ENCODE measurements around the gene FAAH2.
A peak's percentile ranks its signal among the peaks of the same experiment; 100 is the strongest.

The FAAH2 gene, protein sequence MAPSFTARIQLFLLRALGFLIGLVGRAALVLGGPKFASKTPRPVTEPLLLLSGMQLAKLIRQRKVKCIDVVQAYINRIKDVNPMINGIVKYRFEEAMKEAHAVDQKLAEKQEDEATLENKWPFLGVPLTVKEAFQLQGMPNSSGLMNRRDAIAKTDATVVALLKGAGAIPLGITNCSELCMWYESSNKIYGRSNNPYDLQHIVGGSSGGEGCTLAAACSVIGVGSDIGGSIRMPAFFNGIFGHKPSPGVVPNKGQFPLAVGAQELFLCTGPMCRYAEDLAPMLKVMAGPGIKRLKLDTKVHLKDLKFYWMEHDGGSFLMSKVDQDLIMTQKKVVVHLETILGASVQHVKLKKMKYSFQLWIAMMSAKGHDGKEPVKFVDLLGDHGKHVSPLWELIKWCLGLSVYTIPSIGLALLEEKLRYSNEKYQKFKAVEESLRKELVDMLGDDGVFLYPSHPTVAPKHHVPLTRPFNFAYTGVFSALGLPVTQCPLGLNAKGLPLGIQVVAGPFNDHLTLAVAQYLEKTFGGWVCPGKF

DNA sequence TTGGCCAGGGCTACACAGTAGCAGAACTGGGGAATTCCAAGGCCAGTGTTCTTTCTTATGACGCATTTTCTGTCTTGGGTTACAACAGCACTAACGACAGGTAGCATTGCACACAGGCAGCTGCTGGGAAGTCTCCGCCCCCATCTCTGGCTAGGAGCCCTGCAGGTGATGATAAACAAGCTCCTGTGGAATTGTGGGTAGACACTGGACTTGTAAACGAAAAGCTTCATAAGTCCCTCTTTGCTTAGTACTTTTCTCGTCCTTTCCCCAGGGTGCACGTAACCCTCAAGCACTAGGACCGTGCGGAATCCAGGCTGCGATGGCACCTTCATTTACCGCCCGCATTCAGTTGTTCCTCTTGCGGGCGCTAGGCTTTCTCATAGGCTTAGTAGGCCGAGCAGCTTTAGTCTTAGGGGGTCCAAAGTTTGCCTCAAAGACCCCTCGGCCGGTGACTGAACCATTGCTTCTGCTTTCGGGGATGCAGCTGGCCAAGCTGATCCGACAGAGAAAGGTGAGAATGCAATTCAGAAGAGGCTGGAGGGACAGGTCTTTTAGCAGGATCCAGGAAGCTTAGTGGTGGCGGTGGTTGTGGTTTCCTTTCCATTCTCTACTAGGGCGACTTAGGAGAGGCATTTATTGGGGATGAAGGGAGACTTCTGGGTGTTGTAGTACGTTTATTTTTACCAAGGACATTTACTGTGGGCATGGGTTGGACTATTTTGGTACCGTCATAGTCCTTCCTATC is at the start of gene FAAH2:
Gene FAAH2 (plus strand): TSS at position 200 of the 745 bp plus-strand sequence. CDS start 120 bp downstream, at position 320.
- H3K4me3 ChIP-seq (ENCODE audit: low read length): peak within 1 kb of the TSS; percentile 33
- H3K9me3 ChIP-seq (ENCODE audit: control insufficient read depth, low read length): no peaks in the 10 kb centered on the region
- no peaks in the 10 kb centered on the region for H3K4me1 ChIP-seq (ENCODE audit: control insufficient read depth, insufficient read depth, low read length)
- H3K36me3 ChIP-seq (ENCODE audit: control insufficient read depth, insufficient read depth, low read length): no peaks in the 10 kb centered on the region
- H3K9ac ChIP-seq (ENCODE audit: low read length): peak within 1 kb of the TSS; percentile 72
- H3K27me3 ChIP-seq (ENCODE audit: control insufficient read depth, insufficient read depth, low read length): no peaks in the 10 kb centered on the region

DNA sequence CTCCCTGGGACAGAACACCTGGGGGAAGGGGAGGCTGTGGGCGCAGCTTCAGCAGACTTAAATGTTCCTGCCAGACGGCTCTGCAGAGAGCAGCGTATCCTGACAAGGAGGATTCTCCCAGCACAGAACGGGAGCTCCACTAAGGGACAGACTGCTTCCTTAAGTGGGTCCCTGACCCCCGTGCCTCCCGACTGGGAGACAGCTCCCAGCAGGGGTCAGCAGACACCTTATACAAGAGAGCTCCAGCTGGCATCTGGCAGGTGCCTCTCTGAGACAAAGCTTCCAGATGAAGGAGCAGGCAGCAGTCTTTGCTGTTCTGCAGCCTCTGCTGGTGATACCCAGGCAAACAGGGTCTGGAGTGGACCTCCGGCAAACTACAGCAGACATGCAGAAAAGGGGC is 44.5 kb upstream of the FAAH2 start:
- H3K9me3 ChIP-seq (ENCODE audit: control insufficient read depth, low read length): no peaks in the 10 kb centered on the region
- no peaks in the 10 kb centered on the region for H3K36me3 ChIP-seq (ENCODE audit: control insufficient read depth, insufficient read depth, low read length)
- no peak overlapping the region for H3K9ac ChIP-seq (ENCODE audit: low read length)
- H3K4me1 ChIP-seq (ENCODE audit: control insufficient read depth, insufficient read depth, low read length): no peaks in the 10 kb centered on the region
- H3K27me3 ChIP-seq (ENCODE audit: control insufficient read depth, insufficient read depth, low read length): no peaks in the 10 kb centered on the region
- H3K4me3 ChIP-seq (ENCODE audit: low read length): no peak overlapping the region

DNA sequence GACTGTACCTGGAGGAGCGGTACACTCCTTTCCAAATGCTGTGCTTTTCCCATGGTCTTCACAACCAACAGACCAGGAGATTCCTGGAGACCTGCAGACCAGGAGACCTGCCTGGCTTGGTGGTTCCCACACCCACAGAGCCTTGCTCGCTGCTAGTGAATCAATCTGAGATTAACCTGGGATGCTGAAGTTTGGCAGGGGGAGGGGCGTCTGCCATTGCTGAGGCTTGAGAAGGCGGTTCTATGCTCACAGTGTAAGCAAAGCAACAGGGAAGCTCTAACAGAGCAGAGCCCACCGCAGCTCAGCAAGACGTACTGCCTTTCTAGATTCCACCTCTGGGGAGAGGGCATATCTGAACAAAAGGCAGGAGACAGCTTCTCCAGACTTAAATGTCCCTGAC is 34.5 kb upstream of the FAAH2 start:
- Histone ChIP-seq H3K4me1 (ENCODE audit: control insufficient read depth, insufficient read depth, low read length) (no peaks in the 10 kb centered on the region), H3K4me3 (ENCODE audit: low read length) (no peak overlapping the region), H3K9ac (ENCODE audit: low read length) (no peak overlapping the region), H3K36me3 (ENCODE audit: control insufficient read depth, insufficient read depth, low read length) (no peaks in the 10 kb centered on the region), H3K27me3 (ENCODE audit: control insufficient read depth, insufficient read depth, low read length) (no peaks in the 10 kb centered on the region), H3K9me3 (ENCODE audit: control insufficient read depth, low read length) (no peaks in the 10 kb centered on the region)

DNA sequence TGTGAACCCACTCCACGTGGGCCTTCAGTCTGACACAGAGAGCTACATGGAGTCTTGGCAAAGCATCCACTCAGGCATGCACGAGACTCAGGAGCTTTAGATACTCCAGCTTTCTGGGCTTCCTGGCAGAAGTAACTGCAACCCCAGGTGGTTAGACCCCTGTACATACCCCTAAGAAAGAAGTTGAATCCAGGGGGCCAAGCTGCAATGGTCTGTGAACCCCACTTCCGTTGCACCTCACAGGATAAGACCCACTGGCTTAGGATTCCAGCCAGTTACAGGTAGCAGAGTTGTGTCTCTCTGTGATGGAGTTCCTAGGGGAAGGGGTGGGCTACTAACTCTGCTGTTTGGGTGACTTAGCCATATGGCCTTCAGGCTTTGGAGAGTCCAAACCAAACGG is 21.4 kb upstream of the FAAH2 start:
- Histone ChIP-seq H3K9me3 (ENCODE audit: control insufficient read depth, low read length) (no peaks in the 10 kb centered on the region), H3K4me1 (ENCODE audit: control insufficient read depth, insufficient read depth, low read length) (no peaks in the 10 kb centered on the region), H3K27me3 (ENCODE audit: control insufficient read depth, insufficient read depth, low read length) (no peaks in the 10 kb centered on the region), H3K9ac (ENCODE audit: low read length) (no peak overlapping the region), H3K36me3 (ENCODE audit: control insufficient read depth, insufficient read depth, low read length) (no peaks in the 10 kb centered on the region), H3K4me3 (ENCODE audit: low read length) (no peak overlapping the region)

DNA sequence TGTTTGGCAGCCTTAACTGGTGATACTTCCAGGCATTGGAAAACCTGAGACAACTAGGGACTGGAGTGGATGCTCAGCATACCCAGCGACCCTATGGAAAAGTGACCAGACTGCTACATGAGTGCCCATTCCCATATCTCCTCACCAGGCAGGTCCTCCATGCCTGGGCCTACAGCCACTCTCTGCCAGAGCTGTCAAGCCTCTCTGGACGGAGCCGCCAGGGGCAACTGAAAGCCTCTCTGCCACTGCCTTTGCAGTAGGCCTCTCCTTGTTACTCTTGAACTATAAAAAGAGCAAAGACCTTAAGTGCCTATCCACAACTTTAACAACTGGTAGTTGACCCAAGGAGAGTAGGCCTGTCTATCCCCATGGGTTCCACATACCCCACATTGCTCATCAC is 20.2 kb upstream of the FAAH2 start:
- Histone ChIP-seq H3K4me3 (ENCODE audit: low read length) (no peak overlapping the region), H3K4me1 (ENCODE audit: control insufficient read depth, insufficient read depth, low read length) (no peaks in the 10 kb centered on the region)

DNA sequence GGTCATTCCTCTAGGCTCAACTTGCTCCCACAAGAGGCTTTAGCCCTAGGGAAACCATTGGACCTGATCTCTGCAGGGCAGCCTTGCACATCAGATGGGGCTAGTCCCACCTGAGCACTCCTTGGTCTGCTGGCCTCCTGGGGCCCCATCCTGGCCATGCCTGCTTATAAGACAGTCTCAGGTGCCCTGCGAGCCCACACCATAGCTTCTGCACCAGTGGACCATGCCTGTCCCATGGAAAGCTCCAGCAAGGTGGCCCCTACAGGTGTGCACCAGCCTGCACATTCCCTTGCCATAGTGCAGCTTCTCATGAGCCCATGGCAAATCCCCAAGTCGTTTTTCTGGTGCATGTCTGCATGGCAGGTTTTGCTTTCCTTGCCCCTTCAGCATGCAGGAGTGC is 19.6 kb upstream of the FAAH2 start:
- Histone ChIP-seq H3K4me1 (ENCODE audit: control insufficient read depth, insufficient read depth, low read length) (no peaks in the 10 kb centered on the region), H3K9ac (ENCODE audit: low read length) (no peak overlapping the region), H3K27me3 (ENCODE audit: control insufficient read depth, insufficient read depth, low read length) (no peaks in the 10 kb centered on the region), H3K4me3 (ENCODE audit: low read length) (no peak overlapping the region), H3K9me3 (ENCODE audit: control insufficient read depth, low read length) (no peaks in the 10 kb centered on the region), H3K36me3 (ENCODE audit: control insufficient read depth, insufficient read depth, low read length) (no peaks in the 10 kb centered on the region)

More for the DNA sequence above, 20.2 kb upstream of the FAAH2 start:
- H3K36me3 ChIP-seq (ENCODE audit: control insufficient read depth, insufficient read depth, low read length): no peaks in the 10 kb centered on the region
- no peaks in the 10 kb centered on the region for H3K9me3 ChIP-seq (ENCODE audit: control insufficient read depth, low read length)
- no peak overlapping the region for H3K9ac ChIP-seq (ENCODE audit: low read length)
- no peaks in the 10 kb centered on the region for H3K27me3 ChIP-seq (ENCODE audit: control insufficient read depth, insufficient read depth, low read length)

DNA sequence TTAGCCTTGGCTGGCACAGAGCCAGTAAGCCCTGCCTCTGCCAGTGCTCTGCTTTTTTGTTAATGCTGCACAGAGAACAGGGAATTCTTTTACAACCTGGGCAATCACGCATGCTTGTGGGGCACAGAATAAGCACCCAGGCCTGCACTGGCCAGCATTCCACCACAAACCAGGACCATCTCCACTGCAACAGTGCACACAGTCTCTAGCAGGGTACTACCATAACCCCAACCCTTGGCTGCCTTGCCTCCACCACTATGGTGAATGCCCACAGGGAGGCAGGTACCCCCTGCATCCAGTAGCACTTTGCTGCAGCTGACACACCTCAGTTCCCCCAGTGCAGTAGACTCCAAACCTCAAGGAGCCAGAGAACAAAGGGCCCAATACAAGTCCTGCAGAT is 19.2 kb upstream of the FAAH2 start:
- no peak overlapping the region for H3K4me3 ChIP-seq (ENCODE audit: low read length)
- no peaks in the 10 kb centered on the region for H3K4me1 ChIP-seq (ENCODE audit: control insufficient read depth, insufficient read depth, low read length)
- H3K36me3 ChIP-seq (ENCODE audit: control insufficient read depth, insufficient read depth, low read length): no peaks in the 10 kb centered on the region
- no peaks in the 10 kb centered on the region for H3K9me3 ChIP-seq (ENCODE audit: control insufficient read depth, low read length)
- no peaks in the 10 kb centered on the region for H3K27me3 ChIP-seq (ENCODE audit: control insufficient read depth, insufficient read depth, low read length)
- H3K9ac ChIP-seq (ENCODE audit: low read length): no peak overlapping the region

DNA sequence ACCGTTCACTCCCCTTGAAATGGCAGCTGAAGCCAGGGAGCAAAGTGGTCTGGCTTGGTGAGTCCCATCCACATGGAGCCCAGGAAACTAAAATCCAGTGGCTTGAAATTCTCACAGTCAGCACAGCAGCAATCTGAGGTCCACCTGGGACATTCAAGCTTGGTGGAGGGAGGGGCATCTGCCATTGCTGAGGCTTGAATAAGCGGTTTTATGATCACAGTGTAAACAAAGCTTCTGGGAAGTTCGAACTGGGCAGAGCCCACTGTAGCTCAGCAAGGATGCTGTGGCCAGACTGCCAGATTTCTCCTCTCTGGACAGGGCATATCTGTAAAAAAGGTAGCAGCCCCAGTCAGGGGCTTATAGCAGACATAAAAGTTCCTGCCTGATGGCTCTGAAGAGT is 15.5 kb upstream of the FAAH2 start:
- H3K9me3 ChIP-seq (ENCODE audit: control insufficient read depth, low read length): no peaks in the 10 kb centered on the region

DNA sequence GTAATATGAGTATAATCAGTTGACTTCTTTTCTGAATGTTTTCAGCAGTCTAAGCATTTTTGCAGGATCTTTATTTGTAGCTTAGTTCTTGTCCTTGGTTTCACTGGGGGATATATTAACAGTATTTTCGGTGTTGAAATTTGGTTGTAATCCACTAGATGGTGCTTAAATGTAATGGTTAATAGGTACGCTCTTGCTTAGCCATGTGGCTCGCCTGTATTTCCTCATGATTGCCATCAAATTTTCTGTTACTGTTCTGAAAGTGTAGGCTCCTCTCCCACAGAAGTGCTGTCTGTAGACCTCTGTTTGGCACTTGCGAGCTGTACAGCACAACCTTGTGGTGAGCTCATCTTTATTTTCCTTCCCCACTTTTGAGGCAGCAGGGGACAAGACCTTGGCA is 3.9 kb upstream of the FAAH2 start:
- no peaks in the 10 kb centered on the region for H3K36me3 ChIP-seq (ENCODE audit: control insufficient read depth, insufficient read depth, low read length)
- no peak overlapping the region for H3K4me3 ChIP-seq (ENCODE audit: low read length)
- no peak overlapping the region for H3K9ac ChIP-seq (ENCODE audit: low read length)
- H3K27me3 ChIP-seq (ENCODE audit: control insufficient read depth, insufficient read depth, low read length): no peaks in the 10 kb centered on the region
- no peaks in the 10 kb centered on the region for H3K9me3 ChIP-seq (ENCODE audit: control insufficient read depth, low read length)
- no peaks in the 10 kb centered on the region for H3K4me1 ChIP-seq (ENCODE audit: control insufficient read depth, insufficient read depth, low read length)

More for the DNA sequence above, 15.5 kb upstream of the FAAH2 start:
- no peaks in the 10 kb centered on the region for H3K4me1 ChIP-seq (ENCODE audit: control insufficient read depth, insufficient read depth, low read length)
- H3K36me3 ChIP-seq (ENCODE audit: control insufficient read depth, insufficient read depth, low read length): no peaks in the 10 kb centered on the region
- no peak overlapping the region for H3K9ac ChIP-seq (ENCODE audit: low read length)
- H3K27me3 ChIP-seq (ENCODE audit: control insufficient read depth, insufficient read depth, low read length): no peaks in the 10 kb centered on the region
- H3K4me3 ChIP-seq (ENCODE audit: low read length): no peak overlapping the region

DNA sequence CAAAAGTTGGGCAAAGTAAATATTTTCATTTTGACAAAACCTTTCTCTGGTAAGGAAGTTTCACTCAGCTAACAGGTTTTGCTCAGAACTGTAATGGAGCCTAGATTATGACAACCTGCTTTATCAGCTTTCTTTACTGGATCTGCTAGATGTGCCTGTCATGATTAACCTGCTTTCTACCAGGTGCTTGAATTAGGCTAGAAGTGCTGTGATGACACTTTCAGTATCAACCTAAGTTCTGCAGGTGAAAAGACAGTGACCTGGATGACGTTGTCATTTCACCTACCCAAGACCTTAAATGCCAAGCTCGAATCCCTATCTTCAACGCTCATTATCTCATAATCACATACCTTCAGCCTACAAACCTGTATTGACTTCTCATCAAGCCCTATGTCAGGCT is 1.5 kb upstream of the FAAH2 start:
- H3K9me3 ChIP-seq (ENCODE audit: control insufficient read depth, low read length): no peaks in the 10 kb centered on the region
- no peak overlapping the region for H3K9ac ChIP-seq (ENCODE audit: low read length)
- no peaks in the 10 kb centered on the region for H3K27me3 ChIP-seq (ENCODE audit: control insufficient read depth, insufficient read depth, low read length)
- H3K4me1 ChIP-seq (ENCODE audit: control insufficient read depth, insufficient read depth, low read length): no peaks in the 10 kb centered on the region
- H3K4me3 ChIP-seq (ENCODE audit: low read length): no peak overlapping the region
- no peaks in the 10 kb centered on the region for H3K36me3 ChIP-seq (ENCODE audit: control insufficient read depth, insufficient read depth, low read length)

DNA sequence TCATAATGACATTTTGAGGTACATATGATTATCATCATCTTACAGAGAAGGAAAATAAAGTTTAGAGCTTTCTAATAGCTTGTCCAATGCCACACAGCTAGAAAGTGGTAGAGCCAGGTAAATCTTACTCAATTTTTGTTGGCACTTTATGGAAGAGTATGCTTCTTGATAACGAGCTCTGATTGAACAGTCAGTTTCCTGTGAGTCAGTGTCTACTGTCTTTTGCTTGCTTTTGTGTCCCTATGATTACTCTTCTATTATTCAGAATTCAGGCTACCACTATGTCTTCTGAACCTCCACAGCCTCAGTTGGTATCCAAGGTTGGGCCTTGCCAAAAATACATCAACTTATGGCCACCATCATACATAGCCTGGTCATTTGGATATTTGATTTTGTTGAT is 2.6 kb downstream of the FAAH2 start:
- Histone ChIP-seq H3K4me3 (ENCODE audit: low read length) (no peak overlapping the region), H3K27me3 (ENCODE audit: control insufficient read depth, insufficient read depth, low read length) (no peaks in the 10 kb centered on the region), H3K9ac (ENCODE audit: low read length) (no peak overlapping the region), H3K4me1 (ENCODE audit: control insufficient read depth, insufficient read depth, low read length) (no peaks in the 10 kb centered on the region), H3K9me3 (ENCODE audit: control insufficient read depth, low read length) (no peaks in the 10 kb centered on the region), H3K36me3 (ENCODE audit: control insufficient read depth, insufficient read depth, low read length) (no peaks in the 10 kb centered on the region)

DNA sequence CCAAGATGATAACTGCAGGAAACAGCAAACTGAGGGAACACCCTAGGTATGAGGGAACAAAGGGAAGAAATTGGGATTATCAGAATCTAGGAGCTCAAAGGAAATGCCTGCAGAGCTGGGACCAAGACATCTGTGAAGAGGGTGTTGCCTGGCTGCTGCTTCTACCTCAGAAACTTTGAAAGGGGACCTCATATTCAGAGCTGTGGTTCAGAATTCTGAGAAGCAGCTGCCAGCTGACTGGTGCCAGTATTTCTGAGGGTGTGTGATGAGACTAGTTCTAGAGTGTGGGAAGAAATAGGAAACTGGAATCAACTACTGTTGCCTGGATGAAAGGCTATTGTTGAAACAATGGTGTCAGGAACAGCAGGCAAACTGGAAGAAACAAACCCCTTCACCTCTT is 8.5 kb downstream of the FAAH2 start:
- no peak overlapping the region for H3K9ac ChIP-seq (ENCODE audit: low read length)
- no peaks in the 10 kb centered on the region for H3K36me3 ChIP-seq (ENCODE audit: control insufficient read depth, insufficient read depth, low read length)
- H3K27me3 ChIP-seq (ENCODE audit: control insufficient read depth, insufficient read depth, low read length): no peaks in the 10 kb centered on the region
- H3K4me1 ChIP-seq (ENCODE audit: control insufficient read depth, insufficient read depth, low read length): no peaks in the 10 kb centered on the region
- H3K4me3 ChIP-seq (ENCODE audit: low read length): no peak overlapping the region
- no peaks in the 10 kb centered on the region for H3K9me3 ChIP-seq (ENCODE audit: control insufficient read depth, low read length)

Data from mucosa of stomach (tissue), 1 donor.